ENCODE results near the gene SLC13A5. TPM values are rescaled to one million over a fixed set of nuclear protein-coding genes. Genes with fewer than 3 reads are reported as not detected.

The SLC13A5 gene
- total and polyA plus RNA-seq, 9 of the 15 experiments (the other 6 are each of a cell fraction or from before 2014, with no cell fraction given): 0.04 TPM; not detected in 8

DNA sequence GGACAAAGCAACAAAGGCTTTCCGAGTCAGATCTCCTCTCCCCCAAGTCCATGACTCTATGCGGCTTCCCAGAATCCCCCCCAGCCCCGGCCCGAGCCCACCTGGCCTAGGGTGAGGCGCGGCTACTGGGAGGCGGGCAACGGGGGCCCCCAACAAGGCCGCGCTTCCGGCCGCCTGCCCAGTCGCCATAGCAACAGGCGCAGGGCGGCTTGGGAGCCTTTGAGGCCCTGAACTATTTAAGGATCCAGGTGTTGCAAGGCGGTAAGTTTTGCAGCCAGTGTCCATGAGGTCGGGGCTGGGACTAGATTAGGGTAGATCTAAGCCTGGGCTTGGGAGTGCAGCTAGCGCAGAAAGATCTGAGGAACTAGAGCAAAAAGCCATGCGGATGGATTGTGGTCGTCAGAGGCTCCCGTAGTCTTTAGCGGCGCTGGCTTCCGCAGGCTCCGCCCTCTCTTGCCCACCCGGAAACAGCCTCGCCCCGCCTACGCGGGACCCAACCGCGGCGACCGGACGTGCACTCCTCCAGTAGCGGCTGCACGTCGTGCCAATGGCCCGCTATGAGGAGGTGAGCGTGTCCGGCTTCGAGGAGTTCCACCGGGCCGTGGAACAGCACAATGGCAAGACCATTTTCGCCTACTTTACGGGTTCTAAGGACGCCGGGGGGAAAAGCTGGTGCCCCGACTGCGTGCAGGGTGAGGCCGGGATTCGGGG is 72.5 kb downstream of the SLC13A5 start, which contains the start of the genes KIAA0753 and TXNDC17 (continued):
- TF ChIP-seq, protein P1, sequence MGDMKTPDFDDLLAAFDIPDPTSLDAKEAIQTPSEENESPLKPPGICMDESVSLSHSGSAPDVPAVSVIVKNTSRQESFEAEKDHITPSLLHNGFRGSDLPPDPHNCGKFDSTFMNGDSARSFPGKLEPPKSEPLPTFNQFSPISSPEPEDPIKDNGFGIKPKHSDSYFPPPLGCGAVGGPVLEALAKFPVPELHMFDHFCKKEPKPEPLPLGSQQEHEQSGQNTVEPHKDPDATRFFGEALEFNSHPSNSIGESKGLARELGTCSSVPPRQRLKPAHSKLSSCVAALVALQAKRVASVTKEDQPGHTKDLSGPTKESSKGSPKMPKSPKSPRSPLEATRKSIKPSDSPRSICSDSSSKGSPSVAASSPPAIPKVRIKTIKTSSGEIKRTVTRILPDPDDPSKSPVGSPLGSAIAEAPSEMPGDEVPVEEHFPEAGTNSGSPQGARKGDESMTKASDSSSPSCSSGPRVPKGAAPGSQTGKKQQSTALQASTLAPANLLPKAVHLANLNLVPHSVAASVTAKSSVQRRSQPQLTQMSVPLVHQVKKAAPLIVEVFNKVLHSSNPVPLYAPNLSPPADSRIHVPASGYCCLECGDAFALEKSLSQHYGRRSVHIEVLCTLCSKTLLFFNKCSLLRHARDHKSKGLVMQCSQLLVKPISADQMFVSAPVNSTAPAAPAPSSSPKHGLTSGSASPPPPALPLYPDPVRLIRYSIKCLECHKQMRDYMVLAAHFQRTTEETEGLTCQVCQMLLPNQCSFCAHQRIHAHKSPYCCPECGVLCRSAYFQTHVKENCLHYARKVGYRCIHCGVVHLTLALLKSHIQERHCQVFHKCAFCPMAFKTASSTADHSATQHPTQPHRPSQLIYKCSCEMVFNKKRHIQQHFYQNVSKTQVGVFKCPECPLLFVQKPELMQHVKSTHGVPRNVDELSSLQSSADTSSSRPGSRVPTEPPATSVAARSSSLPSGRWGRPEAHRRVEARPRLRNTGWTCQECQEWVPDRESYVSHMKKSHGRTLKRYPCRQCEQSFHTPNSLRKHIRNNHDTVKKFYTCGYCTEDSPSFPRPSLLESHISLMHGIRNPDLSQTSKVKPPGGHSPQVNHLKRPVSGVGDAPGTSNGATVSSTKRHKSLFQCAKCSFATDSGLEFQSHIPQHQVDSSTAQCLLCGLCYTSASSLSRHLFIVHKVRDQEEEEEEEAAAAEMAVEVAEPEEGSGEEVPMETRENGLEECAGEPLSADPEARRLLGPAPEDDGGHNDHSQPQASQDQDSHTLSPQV (IDR thresholded peaks at IDR 0.05): no peak
- TF ChIP-seq ZNF511 (CRISPR knock-in tag; IDR thresholded peaks at IDR 0.05): no peak
- TF ChIP-seq CEBPG (CRISPR knock-in tag; IDR thresholded peaks at IDR 0.05): no peak
- TF ChIP-seq CEBPG (tag; conservative IDR thresholded peaks at IDR 0.05 in 1 of 2, IDR thresholded peaks at IDR 0.05 in 1 of 2): no peak
- TF ChIP-seq ZNF143 (CRISPR knock-in tag; IDR thresholded peaks at IDR 0.05): peak; percentile 57; the same call in 1 of the 2 replicates
- TF ChIP-seq POLR2H (tag; IDR thresholded peaks at IDR 0.05; ENCODE audit: low read depth): peak; percentile 78
- TF ChIP-seq ELF4 (CRISPR knock-in tag; IDR thresholded peaks at IDR 0.05): peak; percentile 25; the same call in 1 of the 2 replicates
- no peak for TF ChIP-seq ELK3 (CRISPR knock-in tag; IDR thresholded peaks at IDR 0.05)
- peak; percentile 97 for TF ChIP-seq RBFOX2 (IDR thresholded peaks at IDR 0.05; ENCODE audit: low read depth, low read length)
- TF ChIP-seq E2F5 (CRISPR knock-in tag; IDR thresholded peaks at IDR 0.05): peak; percentile 67; the same call in 1 of the 2 replicates
- peak; percentile 50 for TF ChIP-seq GMEB1 (CRISPR knock-in tag; IDR thresholded peaks at IDR 0.05)
- no peak for TF ChIP-seq GATAD2B (IDR thresholded peaks at IDR 0.05; ENCODE audit: borderline replicate concordance)
- TF ChIP-seq TRIM24 (IDR thresholded peaks at IDR 0.05): peak in 1 of 2 experiments; percentile 9; a peak in 1 of 4 replicates
- TF ChIP-seq, protein P2, sequence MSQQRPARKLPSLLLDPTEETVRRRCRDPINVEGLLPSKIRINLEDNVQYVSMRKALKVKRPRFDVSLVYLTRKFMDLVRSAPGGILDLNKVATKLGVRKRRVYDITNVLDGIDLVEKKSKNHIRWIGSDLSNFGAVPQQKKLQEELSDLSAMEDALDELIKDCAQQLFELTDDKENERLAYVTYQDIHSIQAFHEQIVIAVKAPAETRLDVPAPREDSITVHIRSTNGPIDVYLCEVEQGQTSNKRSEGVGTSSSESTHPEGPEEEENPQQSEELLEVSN (IDR thresholded peaks at IDR 0.05; ENCODE audit: borderline replicate concordance in 1 of 2, extremely low read depth in 1 of 2, insufficient read depth in 1 of 2, insufficient read length in 1 of 2, low read depth in 1 of 2, low read length in 1 of 2, poor library complexity in 1 of 2, severe bottlenecking in 1 of 2): peak; percentile 37 to 63
- 0 out of 2 replicates have a peak, but pooled peaks have one; percentile 34 for TF ChIP-seq MYNN (IDR thresholded peaks at IDR 0.05)
- no peak for TF ChIP-seq MYNN (CRISPR knock-in tag; IDR thresholded peaks at IDR 0.05)
- peak; percentile 40; the same call in 1 of the 2 replicates for TF ChIP-seq MBD2 (IDR thresholded peaks at IDR 0.05; ENCODE audit: borderline replicate concordance, low read depth)
